Neutrophil (primary cell): Measurements from ENCODE around the gene IL1RL2.

Experiments
- H3K27ac ChIP-seq: fragments of 200-600 bp; sonication (generic); 2 replicates; pipeline ENCODE4 v1.5.1; 2016; ENCODE audit warnings: mild to moderate bottlenecking, moderate library complexity
- H3K27me3 ChIP-seq: fragments of 200-600 bp; sonication (generic); 2 replicates; pipeline ENCODE4 v1.6.0; 2016; ENCODE audit warnings: mild to moderate bottlenecking
- H3K36me3 ChIP-seq: fragments of 200-600 bp; sonication (generic); 2 replicates; pipeline ENCODE4 v1.5.1; 2017
- H3K4me1 ChIP-seq, 2 experiments: fragments of 200-600 bp in 1 of 2; sonication (generic) in 1 of 2; 1 replicate in 1 of 2; 2 replicates in 1 of 2; pipeline versions ENCODE4 v1.5.1 to v1.6.1; 2013 to 2016; ENCODE audit warnings: low read depth in 1 of 2, low read length in 1 of 2, mild to moderate bottlenecking in 1 of 2, moderate library complexity in 1 of 2; ENCODE audit not compliant: control insufficient read depth in 1 of 2, insufficient read depth in 1 of 2
- H3K4me3 ChIP-seq, 2 experiments: fragments of 200-600 bp in 1 of 2; sonication (generic) in 1 of 2; 1 replicate in 1 of 2; 2 replicates in 1 of 2; pipeline ENCODE4 v1.5.1; 2013 to 2016; ENCODE audit warnings: low read depth in 1 of 2, low read length in 1 of 2, mild to moderate bottlenecking in 1 of 2, moderate library complexity in 1 of 2
- H3K9me3 ChIP-seq: fragments of 200-600 bp; sonication (generic); 2 replicates; pipeline ENCODE4 v1.5.1; 2016
- CTCF ChIP-seq: fragments of 200-600 bp; sonication (generic); IDR thresholded peaks from 2 replicates; pipeline ENCODE4 v1.5.1; 2016; ENCODE audit warnings: antibody characterized with exemption

Gene IL1RL2

GRCh38 chr2:102238039-102238756 lies 51.4 kb downstream of the IL1RL2 start:
- Histone ChIP-seq H3K36me3 (no peaks in the 10 kb centered on the region), H3K4me3 (no peak overlapping the region), H3K9me3 (no peaks in the 10 kb centered on the region), H3K27me3 (no peaks in the 10 kb centered on the region), H3K4me1 (peaks cover 44 to 46% of the 10 kb centered on the region in 2 experiments), H3K27ac (peak overlapping the region; percentile 97)
- TF ChIP-seq CTCF, result no peak

GRCh38 chr2:102238778-102239177 lies 52.0 kb downstream of the IL1RL2 start:
- H3K36me3 ChIP-seq, result no peaks in the 10 kb centered on the region
- no peak overlapping the region for H3K4me3 ChIP-seq
- peaks cover 44 to 46% of the 10 kb centered on the region in 2 experiments for H3K4me1 ChIP-seq
- peak overlapping the region; percentile 97 for H3K27ac ChIP-seq
- no peak for TF ChIP-seq CTCF
- H3K27me3 ChIP-seq, result no peaks in the 10 kb centered on the region
- no peaks in the 10 kb centered on the region for H3K9me3 ChIP-seq

- H3K27me3 ChIP-seq, result no peaks in the 10 kb centered on the region
- H3K36me3 ChIP-seq, result no peaks in the 10 kb centered on the region
- peaks cover 44 to 46% of the 10 kb centered on the region in 2 experiments for H3K4me1 ChIP-seq
- TF ChIP-seq CTCF, result no peak
- peak overlapping the region; percentile 97 for H3K27ac ChIP-seq
- no peaks in the 10 kb centered on the region for H3K9me3 ChIP-seq
- H3K4me3 ChIP-seq, result no peak overlapping the region
These were observed 52.5 kb downstream of the IL1RL2 start for GRCh38 chr2:102239344-102239743.

GRCh38 chr2:102240640-102241370 lies 54.0 kb downstream of the IL1RL2 start:
- H3K4me3 ChIP-seq, result peak overlapping the region in 1 of 2 experiments; percentile 20
- H3K27ac ChIP-seq, result peak overlapping the region; percentile 97
- H3K27me3 ChIP-seq, result no peaks in the 10 kb centered on the region
- no peaks in the 10 kb centered on the region for H3K9me3 ChIP-seq
- peaks cover 44 to 46% of the 10 kb centered on the region in 2 experiments for H3K4me1 ChIP-seq
- peak; percentile 96 for TF ChIP-seq CTCF
- no peaks in the 10 kb centered on the region for H3K36me3 ChIP-seq

- Histone ChIP-seq H3K36me3 (no peaks in the 10 kb centered on the region), H3K4me1 (peaks cover 44 to 46% of the 10 kb centered on the region in 2 experiments), H3K9me3 (no peaks in the 10 kb centered on the region), H3K27ac (peak overlapping the region; percentile 97), H3K4me3 (peak overlapping the region in 1 of 2 experiments; percentile 17), H3K27me3 (no peaks in the 10 kb centered on the region)
- TF ChIP-seq CTCF, result no peak
These were observed 54.9 kb downstream of the IL1RL2 start for GRCh38 chr2:102241616-102242305.
